NB4 (cell line): Measurements from ENCODE around the gene SMIM11.
"Not testable (repeated sequence)": the region's sequence is repeated elsewhere in the genome, so short reads cannot be mapped to it uniquely, and the experiment has no call there.

Source experiments
- POLR2A ChIP-seq: IDR thresholded peaks from 2 replicates; pipeline ENCODE4 v1.6.1; 2011; ENCODE audit warnings: mild to moderate bottlenecking; ENCODE audit not compliant: insufficient read length; ENCODE audit errors: extremely low read depth
- TF ChIP-seq, protein P1 (sequence below): IDR thresholded peaks from one replicate; pipeline ENCODE4 v1.5.1; 2012; ENCODE audit warnings: low read depth, low read length
- TF ChIP-seq, protein P2 (sequence below): IDR thresholded peaks from 2 replicates; pipeline ENCODE4 v1.6.1; 2011; ENCODE audit warnings: low read depth, low read length

DNA sequence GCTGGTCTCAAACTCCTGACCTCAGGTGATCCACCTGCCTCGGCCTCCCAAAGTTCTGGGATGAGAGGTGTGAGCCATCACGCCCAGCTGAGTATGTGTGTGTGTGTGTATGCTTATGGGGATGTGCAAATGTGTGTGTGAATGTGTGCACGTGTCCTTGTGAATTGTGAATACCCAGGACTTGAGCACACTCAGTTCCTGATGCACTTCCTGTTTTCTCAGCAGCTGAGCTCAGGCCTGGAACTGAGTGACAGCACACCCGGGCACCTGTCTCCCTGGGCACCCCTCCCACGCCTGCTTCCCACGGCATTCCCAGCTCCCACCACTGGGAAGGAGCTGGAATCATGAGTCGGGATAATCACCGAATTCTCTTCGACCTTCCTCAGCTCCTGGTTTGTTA is 32.0 kb downstream of the SMIM11 start:
- TF ChIP-seq, protein P1, sequence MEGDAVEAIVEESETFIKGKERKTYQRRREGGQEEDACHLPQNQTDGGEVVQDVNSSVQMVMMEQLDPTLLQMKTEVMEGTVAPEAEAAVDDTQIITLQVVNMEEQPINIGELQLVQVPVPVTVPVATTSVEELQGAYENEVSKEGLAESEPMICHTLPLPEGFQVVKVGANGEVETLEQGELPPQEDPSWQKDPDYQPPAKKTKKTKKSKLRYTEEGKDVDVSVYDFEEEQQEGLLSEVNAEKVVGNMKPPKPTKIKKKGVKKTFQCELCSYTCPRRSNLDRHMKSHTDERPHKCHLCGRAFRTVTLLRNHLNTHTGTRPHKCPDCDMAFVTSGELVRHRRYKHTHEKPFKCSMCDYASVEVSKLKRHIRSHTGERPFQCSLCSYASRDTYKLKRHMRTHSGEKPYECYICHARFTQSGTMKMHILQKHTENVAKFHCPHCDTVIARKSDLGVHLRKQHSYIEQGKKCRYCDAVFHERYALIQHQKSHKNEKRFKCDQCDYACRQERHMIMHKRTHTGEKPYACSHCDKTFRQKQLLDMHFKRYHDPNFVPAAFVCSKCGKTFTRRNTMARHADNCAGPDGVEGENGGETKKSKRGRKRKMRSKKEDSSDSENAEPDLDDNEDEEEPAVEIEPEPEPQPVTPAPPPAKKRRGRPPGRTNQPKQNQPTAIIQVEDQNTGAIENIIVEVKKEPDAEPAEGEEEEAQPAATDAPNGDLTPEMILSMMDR, result not testable (repeated sequence)
- TF ChIP-seq, protein P2, sequence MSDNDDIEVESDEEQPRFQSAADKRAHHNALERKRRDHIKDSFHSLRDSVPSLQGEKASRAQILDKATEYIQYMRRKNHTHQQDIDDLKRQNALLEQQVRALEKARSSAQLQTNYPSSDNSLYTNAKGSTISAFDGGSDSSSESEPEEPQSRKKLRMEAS, result not testable (repeated sequence)
- not testable (repeated sequence) for TF ChIP-seq POLR2A
